ENCODE measurements around the gene FN1. TPM values are rescaled to one million over a fixed set of nuclear protein-coding genes. Genes with fewer than 3 reads are reported as not detected.

FN1 gene
- total RNA-seq, 4 donors from 2014 or later: 272 to 709 (median 375) TPM

- TF ChIP-seq POLR2A (IDR thresholded peaks at IDR 0.05) (no peak), CTCF (IDR thresholded peaks at IDR 0.05) (no peak), EP300 (IDR thresholded peaks at IDR 0.05) (no peak)
- peaks cover 0 to 84% (median 0%) of the 10 kb centered on the region in 3 donors for H3K36me3 ChIP-seq
- WGBS, 2 donors: 78 to 82% methylated on average over 8 of the region's 8 CpGs
- H3K27ac ChIP-seq: no peak overlapping the region
- no peak for DNase-seq (ENCODE audit: low spot score in 2 of 2)
- H3K4me1 ChIP-seq: no peaks in the 10 kb centered on the region
- no peak overlapping the region for H3K4me3 ChIP-seq
- H3K27me3 ChIP-seq: no peaks in the 10 kb centered on the region
- H3K9me3 ChIP-seq: no peaks in the 10 kb centered on the region
Measured at GRCh38 chr2:215420471-215420935, 15.4 kb downstream of the FN1 start.

- no peak overlapping the region for H3K4me3 ChIP-seq
- peaks cover 0 to 78% (median 0%) of the 10 kb centered on the region in 3 donors for H3K36me3 ChIP-seq
- H3K9me3 ChIP-seq: no peaks in the 10 kb centered on the region
- H3K27ac ChIP-seq: no peak overlapping the region
- H3K27me3 ChIP-seq: no peaks in the 10 kb centered on the region
- WGBS, 2 donors: 87 to 89% methylated on average over 7 of the region's 7 CpGs
- no peak for DNase-seq (ENCODE audit: low spot score in 2 of 2)
- TF ChIP-seq POLR2A (IDR thresholded peaks at IDR 0.05) (no peak), CTCF (IDR thresholded peaks at IDR 0.05) (no peak), EP300 (IDR thresholded peaks at IDR 0.05) (no peak)
- no peaks in the 10 kb centered on the region for H3K4me1 ChIP-seq
Measured at GRCh38 chr2:215419769-215420470, 15.9 kb downstream of the FN1 start.

- Histone ChIP-seq H3K27ac (no peak overlapping the region), H3K9me3 (no peaks in the 10 kb centered on the region), H3K27me3 (no peaks in the 10 kb centered on the region), H3K36me3 (peaks cover 0 to 75% (median 0%) of the 10 kb centered on the region in 3 donors), H3K4me1 (no peaks in the 10 kb centered on the region), H3K4me3 (no peak overlapping the region)
- TF ChIP-seq CTCF (IDR thresholded peaks at IDR 0.05) (no peak), POLR2A (IDR thresholded peaks at IDR 0.05) (no peak), EP300 (IDR thresholded peaks at IDR 0.05) (no peak)
- DNase-seq (ENCODE audit: low spot score in 2 of 2): no peak
- WGBS, 2 donors: 79% methylated on average over 3 of the region's 3 CpGs
Measured at GRCh38 chr2:215419113-215419512, 16.8 kb downstream of the FN1 start.

- no peak overlapping the region for H3K4me3 ChIP-seq
- H3K4me1 ChIP-seq: no peaks in the 10 kb centered on the region
- DNase-seq (ENCODE audit: low spot score in 2 of 2): no peak
- no peaks in the 10 kb centered on the region for H3K9me3 ChIP-seq
- H3K27ac ChIP-seq: no peak overlapping the region
- H3K36me3 ChIP-seq: peaks cover 0 to 73% (median 0%) of the 10 kb centered on the region in 3 donors
- H3K27me3 ChIP-seq: no peaks in the 10 kb centered on the region
- 73 to 77% methylated on average over 3 of the region's 3 CpGs for WGBS, 2 donors
- TF ChIP-seq POLR2A (IDR thresholded peaks at IDR 0.05): no peak
Measured at GRCh38 chr2:215418064-215418963, 17.6 kb downstream of the FN1 start.

- WGBS, 2 donors: 68 to 72% methylated on average over 4 of the region's 4 CpGs
- no peaks in the 10 kb centered on the region for H3K27me3 ChIP-seq
- H3K27ac ChIP-seq: no peak overlapping the region
- no peaks in the 10 kb centered on the region for H3K4me1 ChIP-seq
- H3K9me3 ChIP-seq: no peaks in the 10 kb centered on the region
- no peak overlapping the region for H3K4me3 ChIP-seq
- TF ChIP-seq EP300 (IDR thresholded peaks at IDR 0.05): no peak
- TF ChIP-seq CTCF (IDR thresholded peaks at IDR 0.05): no peak
- peaks cover 0 to 73% (median 0%) of the 10 kb centered on the region in 3 donors for H3K36me3 ChIP-seq
- no peak for DNase-seq (ENCODE audit: low spot score in 2 of 2)
Measured at GRCh38 chr2:215417400-215417951, 18.4 kb downstream of the FN1 start.
